OCI-LY3 (cell line): ENCODE results near the gene SHMT1.

Experiments used
- H2AFZ ChIP-seq: fragments of 200-600, 300-600 bp; shearing (Covaris generic); 2 replicates; pipeline ENCODE4 v1.6.0; 2014; ENCODE audit warnings: antibody characterized with exemption, low read depth, low read length
- H3K27ac ChIP-seq: fragments of 200-600, 300-600 bp; sonication (generic); 2 replicates; pipeline ENCODE4 v1.5.1; 2014; ENCODE audit warnings: mild to moderate bottlenecking, low read length, moderate library complexity, mixed read lengths
- H3K27me3 ChIP-seq: fragments of 200-600, 300-600 bp; sonication (generic); 2 replicates; pipeline ENCODE4 v1.6.1; 2014; ENCODE audit warnings: low read depth, low read length, mixed read lengths
- H3K36me3 ChIP-seq: fragments of 200-600, 300-600 bp; sonication (generic); replicated peaks from 2 replicates; pipeline ENCODE3; 2014; ENCODE audit warnings: low read depth, low read length, mixed read lengths
- H3K4me1 ChIP-seq: fragments of 300-600, 200-600 bp; sonication (generic); 2 replicates; pipeline ENCODE4 v1.6.1; 2014; ENCODE audit warnings: low read length, mixed read lengths
- H3K4me2 ChIP-seq: fragments of 200-600, 300-600 bp; sonication (generic); 2 replicates; pipeline ENCODE4 v1.6.1; 2014; ENCODE audit warnings: low read length, mixed read lengths
- H3K4me3 ChIP-seq: fragments of 300-600, 200-600 bp; sonication (generic); 2 replicates; pipeline ENCODE4 v1.5.1; 2014; ENCODE audit warnings: antibody characterized with exemption, mild to moderate bottlenecking, low read length, moderate library complexity
- H3K79me2 ChIP-seq: fragments of 300-600, 200-600 bp; shearing (Covaris generic); 2 replicates; pipeline ENCODE4 v1.6.1; 2014; ENCODE audit warnings: mild to moderate bottlenecking, low read length, mixed read lengths
- H3K9ac ChIP-seq: fragments of 300-600, 200-600 bp; shearing (Covaris generic); 2 replicates; pipeline ENCODE4 v1.6.0; 2014; ENCODE audit warnings: mild to moderate bottlenecking, low read length, moderate library complexity
- H3K9me3 ChIP-seq: fragments of 200-600, 300-600 bp; shearing (Covaris generic); 2 replicates; pipeline ENCODE4 v1.6.1; 2014; ENCODE audit warnings: low read length, mixed read lengths; ENCODE audit not compliant: insufficient read depth
- H4K20me1 ChIP-seq: fragments of 200-600, 300-600 bp; sonication (generic); 2 replicates; pipeline ENCODE4 v1.6.1; 2016; ENCODE audit warnings: low read length, mixed read lengths; ENCODE audit not compliant: insufficient read depth
- EZH2phosphoT487 ChIP-seq: fragments of 200-600 bp; shearing (Covaris generic); IDR thresholded peaks from 2 replicates; pipeline ENCODE4 v1.6.1; 2018; ENCODE audit warnings: antibody characterized with exemption, mixed run types, low read depth
- TF ChIP-seq, protein P1 (sequence below): fragments of 200-600, 300-600 bp; sonication (generic); IDR thresholded peaks from 2 replicates; pipeline ENCODE4 v1.5.1; 2014; ENCODE audit warnings: antibody characterized with exemption, low read length, low read depth

SHMT1 gene

GRCh38 chr17:18323007-18323406 is 40.3 kb downstream of the SHMT1 start:
- H4K20me1 ChIP-seq = no peaks in the 10 kb centered on the region
- H3K27me3 ChIP-seq = no peaks in the 10 kb centered on the region
- no peaks in the 10 kb centered on the region for H3K79me2 ChIP-seq

GRCh38 chr17:18322522-18322921 is 40.8 kb downstream of the SHMT1 start:
- Histone ChIP-seq H3K79me2 (0 out of 2 replicates have a peak, but pooled peaks cover 2% of the 10 kb centered on the region), H3K4me1 (peaks cover 16% of the 10 kb centered on the region), H3K4me3 (no peak overlapping the region)

More at GRCh38 chr17:18323007-18323406, 40.3 kb downstream of the SHMT1 start:
- Histone ChIP-seq H3K4me1 (peaks cover 16% of the 10 kb centered on the region), H3K9me3 (no peaks in the 10 kb centered on the region), H3K4me3 (no peak overlapping the region), H3K9ac (no peak overlapping the region), H3K27ac (no peak overlapping the region), H2AFZ (no peak overlapping the region), H3K36me3 (peaks cover 5% of the 10 kb centered on the region), H3K4me2 (no peak overlapping the region)
- TF ChIP-seq, protein P1, sequence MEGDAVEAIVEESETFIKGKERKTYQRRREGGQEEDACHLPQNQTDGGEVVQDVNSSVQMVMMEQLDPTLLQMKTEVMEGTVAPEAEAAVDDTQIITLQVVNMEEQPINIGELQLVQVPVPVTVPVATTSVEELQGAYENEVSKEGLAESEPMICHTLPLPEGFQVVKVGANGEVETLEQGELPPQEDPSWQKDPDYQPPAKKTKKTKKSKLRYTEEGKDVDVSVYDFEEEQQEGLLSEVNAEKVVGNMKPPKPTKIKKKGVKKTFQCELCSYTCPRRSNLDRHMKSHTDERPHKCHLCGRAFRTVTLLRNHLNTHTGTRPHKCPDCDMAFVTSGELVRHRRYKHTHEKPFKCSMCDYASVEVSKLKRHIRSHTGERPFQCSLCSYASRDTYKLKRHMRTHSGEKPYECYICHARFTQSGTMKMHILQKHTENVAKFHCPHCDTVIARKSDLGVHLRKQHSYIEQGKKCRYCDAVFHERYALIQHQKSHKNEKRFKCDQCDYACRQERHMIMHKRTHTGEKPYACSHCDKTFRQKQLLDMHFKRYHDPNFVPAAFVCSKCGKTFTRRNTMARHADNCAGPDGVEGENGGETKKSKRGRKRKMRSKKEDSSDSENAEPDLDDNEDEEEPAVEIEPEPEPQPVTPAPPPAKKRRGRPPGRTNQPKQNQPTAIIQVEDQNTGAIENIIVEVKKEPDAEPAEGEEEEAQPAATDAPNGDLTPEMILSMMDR = 0 out of 2 replicates have a peak, but pooled peaks have one; percentile 4
- TF ChIP-seq EZH2phosphoT487 = no peak

GRCh38 chr17:18321309-18321708 is 42.0 kb downstream of the SHMT1 start:
- Histone ChIP-seq H3K27ac (no peak overlapping the region), H2AFZ (no peak overlapping the region), H3K27me3 (no peaks in the 10 kb centered on the region), H3K9ac (no peak overlapping the region), H3K9me3 (no peaks in the 10 kb centered on the region), H3K4me2 (no peak overlapping the region), H3K79me2 (peaks cover 14% of the 10 kb centered on the region), H4K20me1 (no peaks in the 10 kb centered on the region), H3K4me1 (peaks cover 14% of the 10 kb centered on the region), H3K4me3 (no peak overlapping the region), H3K36me3 (peaks cover 5% of the 10 kb centered on the region)
- no peak for TF ChIP-seq EZH2phosphoT487
- TF ChIP-seq, protein P1 = no peak

More at GRCh38 chr17:18322522-18322921, 40.8 kb downstream of the SHMT1 start:
- Histone ChIP-seq H4K20me1 (no peaks in the 10 kb centered on the region), H2AFZ (no peak overlapping the region), H3K27me3 (no peaks in the 10 kb centered on the region), H3K9ac (no peak overlapping the region), H3K4me2 (no peak overlapping the region), H3K27ac (no peak overlapping the region), H3K36me3 (peaks cover 5% of the 10 kb centered on the region), H3K9me3 (no peaks in the 10 kb centered on the region)
- TF ChIP-seq, protein P1 = no peak
- no peak for TF ChIP-seq EZH2phosphoT487

DNA sequence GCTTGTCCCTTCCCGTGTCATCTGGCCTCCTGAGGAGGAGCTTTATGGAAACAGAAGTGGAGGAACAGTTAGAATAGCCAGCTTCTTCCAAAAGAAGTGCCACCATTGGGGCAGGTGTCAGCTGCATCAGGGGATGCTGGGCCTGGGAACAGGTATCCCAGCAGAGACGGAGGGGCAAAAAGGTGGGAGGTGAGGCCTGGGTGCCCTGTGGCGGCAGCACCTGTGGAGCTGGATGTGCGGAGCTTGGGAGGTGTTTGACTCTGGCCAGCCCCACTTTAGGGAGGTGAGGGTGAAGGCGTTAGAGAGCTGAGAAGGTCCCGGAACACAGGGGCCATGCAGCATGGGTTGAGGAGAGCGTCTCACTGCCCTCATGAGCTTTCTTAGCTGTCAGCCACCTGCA is 43.0 kb downstream of the SHMT1 start:
- Histone ChIP-seq H3K4me2 (no peak overlapping the region), H3K9ac (no peak overlapping the region), H3K4me1 (peaks cover 6% of the 10 kb centered on the region)

More for the DNA sequence above, 43.0 kb downstream of the SHMT1 start:
- H3K9me3 ChIP-seq = no peaks in the 10 kb centered on the region
- H2AFZ ChIP-seq = no peak overlapping the region
- H3K27me3 ChIP-seq = no peaks in the 10 kb centered on the region
- H3K4me3 ChIP-seq = no peak overlapping the region
- peaks cover 21% of the 10 kb centered on the region for H3K79me2 ChIP-seq
- peaks cover 5% of the 10 kb centered on the region for H3K36me3 ChIP-seq
- no peak for TF ChIP-seq EZH2phosphoT487
- TF ChIP-seq, protein P1 = no peak
- H4K20me1 ChIP-seq = no peaks in the 10 kb centered on the region
- H3K27ac ChIP-seq = no peak overlapping the region
